Spleen (tissue), 11 donors: ENCODE measurements around the gene NRXN3. TPM values are rescaled to one million over a fixed set of nuclear protein-coding genes. Genes with fewer than 3 reads are reported as not detected.

ENCODE experiments used
- DNase-seq: peaks from one replicate; pipeline ENCODE4 v3.0.0-alpha.2; 2020
- H3K27ac ChIP-seq, 8 donors: fragments of 200-600 bp; sonication (generic) in 7 of 8; 1 replicate in 4 of 8; 2 replicates in 4 of 8; pipeline versions ENCODE4 v1.5.0 to v1.8.0; 2016 to 2021; ENCODE audit warnings: inconsistent platforms in 4 of 8, mild to moderate bottlenecking in 4 of 8, moderate library complexity in 1 of 8
- H3K27me3 ChIP-seq, 7 donors: fragments of 200-600 bp; sonication (generic) in 6 of 7; replicated peaks in 1 of 7; 1 replicate in 4 of 7; 2 replicates in 3 of 7; pipeline versions ENCODE4 v1.5.0 to v1.8.0; 2016 to 2021; ENCODE audit warnings: inconsistent platforms in 3 of 7, mild to moderate bottlenecking in 1 of 7
- H3K36me3 ChIP-seq, 6 donors: fragments of 200-600 bp; sonication (generic) in 5 of 6; 1 replicate in 4 of 6; 2 replicates in 2 of 6; pipeline versions ENCODE4 v1.5.0 to v1.8.0; 2016 to 2021; ENCODE audit warnings: inconsistent platforms in 2 of 6
- H3K4me1 ChIP-seq, 6 donors: fragments of 200-600 bp; sonication (generic) in 5 of 6; 1 replicate in 3 of 6; 2 replicates in 3 of 6; pipeline versions ENCODE4 v1.5.0 to v1.8.0; 2016 to 2021; ENCODE audit warnings: inconsistent platforms in 3 of 6
- H3K4me3 ChIP-seq, 8 donors: fragments of 200-600 bp; sonication (generic) in 7 of 8; 1 replicate in 4 of 8; 2 replicates in 4 of 8; pipeline versions ENCODE4 v1.5.0 to v1.8.0; 2016 to 2021; ENCODE audit warnings: inconsistent platforms in 4 of 8, mild to moderate bottlenecking in 4 of 8, moderate library complexity in 2 of 8
- H3K9me3 ChIP-seq, 8 donors: fragments of 200-600 bp; sonication (generic) in 7 of 8; 1 replicate in 4 of 8; 2 replicates in 4 of 8; pipeline versions ENCODE4 v1.5.0 to v1.8.0; 2016 to 2021; ENCODE audit warnings: inconsistent platforms in 4 of 8
- POLR2A ChIP-seq, 3 donors: fragments of 450-650 bp; IDR thresholded peaks; one replicate each; pipeline ENCODE4 v1.5.1; 2017; ENCODE audit warnings: antibody characterized with exemption in 3 of 3, mild to moderate bottlenecking in 1 of 3
- POLR2AphosphoS5 ChIP-seq, 3 donors: sonication (generic); formaldehyde crosslinking; IDR thresholded peaks; one replicate each; pipeline ENCODE4 v1.5.1; 2017; ENCODE audit warnings: antibody characterized with exemption in 3 of 3
- WGBS, 5 donors: extraction: QIAGEN DNeasy Blood & Tissue Kit in 3 of 5; methylation state at CpG; one replicate each; pipeline versions ENCODE4 v1.1.5 to v1.1.7; 2013 to 2018; 5-methylcytosine and 5-hydroxymethylcytosine counted together
- intact Hi-C: fragments of 100-400 bp; cut with DNase I; formaldehyde crosslinking; loops from one replicate; pipeline ENCODE4 v1.15.0; 2023; ENCODE audit warnings: low total_unique reads
- polyA plus RNA-seq, 3 donors: library from polyadenylated mRNA; stranded (reverse); fragments of 200-250 nt; gene quantifications; one replicate each; pipeline ENCODE4 v1.2.1, GENCODE V29; 2013
- total RNA-seq, 7 donors: library from RNA; depleted of rRNA in 3 of 7; stranded (reverse); fragments of >200 nt in 3 of 7; fragmentation: NEBNext Ultra II Directional in 4 of 7; extraction: Animal tissue kit (Norgen Biotek cat#: 25700) in 4 of 7; gene quantifications; one replicate each; pipeline versions ENCODE4 v1.1.0 to v1.2.1, GENCODE V29; 2016 to 2021
- TF ChIP-seq, protein P1 (sequence below), 11 experiments: fragments of 200-600 bp in 7 of 11; fragments of 450-650 bp in 4 of 11; sonication (generic) in 4 of 11; IDR thresholded peaks in 8 of 11; conservative IDR thresholded peaks in 3 of 11; 1 replicate in 7 of 11; 2 replicates in 4 of 11; pipeline versions ENCODE4 v1.4.0 to v1.8.0; 2016 to 2021; ENCODE audit warnings: antibody characterized with exemption in 11 of 11, inconsistent platforms in 4 of 11, mild to moderate bottlenecking in 1 of 11
- donor health status: healthy with polysubstance abuse.
- donor health status: DM: no; HTN: no; CAD: no; lungs with moderate emphysema.
- donor health status: DM: no; HTN: no; CAD: no.
- donor health status: Bipolar disorder and iron deficiency.
- donor health status: healthy.
- donor health status: DM: no; HTN: no; CAD: no.
- donor health status: DM: yes; HTN: yes; CAD: no.

NRXN3 gene
- total and polyA plus RNA-seq, 10 donors: 0.21 to 11.5 (median 1.6) TPM

DNA sequence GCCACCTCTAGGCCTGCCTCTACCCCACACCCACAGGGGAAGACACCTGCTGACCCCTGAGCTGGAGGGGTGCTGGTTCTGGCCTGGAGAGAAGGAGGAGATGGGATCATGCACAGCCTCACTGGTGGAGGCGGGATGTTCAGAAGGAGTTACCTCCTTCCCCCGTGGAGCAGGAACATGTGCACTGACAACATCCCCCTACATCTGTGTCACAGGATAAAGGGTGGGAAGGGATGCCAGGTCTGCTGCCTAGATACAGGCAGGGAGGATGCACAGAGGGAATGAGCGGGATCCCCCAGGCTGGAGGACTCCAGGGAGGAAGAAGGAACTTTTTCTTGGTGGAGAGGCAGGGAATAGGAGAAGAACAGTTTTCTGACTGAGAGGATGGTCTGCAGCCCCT, 8.8 kb downstream of the NRXN3 start:
- no peak for DNase-seq
- 71 to 89% (median 77%) methylated on average over 3 of the region's 3 CpGs for WGBS, 5 donors

DNA sequence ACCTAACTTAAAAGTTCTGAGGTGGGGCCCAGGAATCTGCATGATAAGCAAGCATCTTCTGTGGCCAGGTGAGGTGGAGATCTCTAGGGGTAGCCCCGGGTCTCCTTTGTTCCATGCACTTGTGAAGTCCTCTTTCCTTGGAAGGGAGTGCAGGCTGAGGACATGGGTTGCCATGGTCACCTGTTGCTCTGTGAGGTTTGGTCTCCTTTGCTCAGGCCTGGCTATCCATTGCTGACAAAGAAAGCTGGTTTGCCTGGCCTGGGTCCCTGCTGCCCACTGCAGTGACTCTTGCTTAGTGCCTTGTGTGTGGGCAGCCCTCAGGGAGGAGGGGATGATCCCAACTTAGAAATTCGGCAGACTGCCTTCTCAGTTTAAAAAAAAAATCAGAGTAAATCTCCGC, 11.1 kb downstream of the NRXN3 start:
- TF ChIP-seq POLR2AphosphoS5 (IDR thresholded peaks at IDR 0.05) (no peak), POLR2A (IDR thresholded peaks at IDR 0.05) (no peak)
- TF ChIP-seq, protein P1, sequence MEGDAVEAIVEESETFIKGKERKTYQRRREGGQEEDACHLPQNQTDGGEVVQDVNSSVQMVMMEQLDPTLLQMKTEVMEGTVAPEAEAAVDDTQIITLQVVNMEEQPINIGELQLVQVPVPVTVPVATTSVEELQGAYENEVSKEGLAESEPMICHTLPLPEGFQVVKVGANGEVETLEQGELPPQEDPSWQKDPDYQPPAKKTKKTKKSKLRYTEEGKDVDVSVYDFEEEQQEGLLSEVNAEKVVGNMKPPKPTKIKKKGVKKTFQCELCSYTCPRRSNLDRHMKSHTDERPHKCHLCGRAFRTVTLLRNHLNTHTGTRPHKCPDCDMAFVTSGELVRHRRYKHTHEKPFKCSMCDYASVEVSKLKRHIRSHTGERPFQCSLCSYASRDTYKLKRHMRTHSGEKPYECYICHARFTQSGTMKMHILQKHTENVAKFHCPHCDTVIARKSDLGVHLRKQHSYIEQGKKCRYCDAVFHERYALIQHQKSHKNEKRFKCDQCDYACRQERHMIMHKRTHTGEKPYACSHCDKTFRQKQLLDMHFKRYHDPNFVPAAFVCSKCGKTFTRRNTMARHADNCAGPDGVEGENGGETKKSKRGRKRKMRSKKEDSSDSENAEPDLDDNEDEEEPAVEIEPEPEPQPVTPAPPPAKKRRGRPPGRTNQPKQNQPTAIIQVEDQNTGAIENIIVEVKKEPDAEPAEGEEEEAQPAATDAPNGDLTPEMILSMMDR (IDR thresholded peaks at IDR 0.05 in 8 of 11, conservative IDR thresholded peaks at IDR 0.05 in 3 of 11): no peak
- H3K4me3 ChIP-seq: no peak overlapping the region
- H3K27me3 ChIP-seq: peaks cover 0 to 15% (median 0%) of the 10 kb centered on the region in 7 donors
- WGBS, 5 donors: 62 to 84% (median 75%) methylated on average over 3 of the region's 3 CpGs
- no peaks in the 10 kb centered on the region for H3K4me1 ChIP-seq
- no peaks in the 10 kb centered on the region for H3K36me3 ChIP-seq
- intact Hi-C loops: no loop called here
- no peak for DNase-seq
- H3K27ac ChIP-seq: no peak overlapping the region
- no peaks in the 10 kb centered on the region for H3K9me3 ChIP-seq

More for the DNA sequence above, 8.8 kb downstream of the NRXN3 start:
- Histone ChIP-seq H3K9me3 (no peaks in the 10 kb centered on the region), H3K27ac (no peak overlapping the region), H3K27me3 (peaks cover 0 to 11% (median 0%) of the 10 kb centered on the region in 7 donors), H3K36me3 (no peaks in the 10 kb centered on the region), H3K4me3 (no peak overlapping the region), H3K4me1 (no peaks in the 10 kb centered on the region)
- intact Hi-C loops: no loop called here
- TF ChIP-seq, protein P1 (IDR thresholded peaks at IDR 0.05 in 8 of 11, conservative IDR thresholded peaks at IDR 0.05 in 3 of 11): no peak
- no peak for TF ChIP-seq POLR2A (IDR thresholded peaks at IDR 0.05)
- TF ChIP-seq POLR2AphosphoS5 (IDR thresholded peaks at IDR 0.05): no peak

GRCh38 chr14:78182722-78183121, 12.5 kb downstream of the NRXN3 start:
- intact Hi-C loops: no loop called here
- Histone ChIP-seq H3K4me3 (no peak overlapping the region), H3K9me3 (no peaks in the 10 kb centered on the region), H3K27ac (no peak overlapping the region), H3K27me3 (peaks cover 0 to 15% (median 0%) of the 10 kb centered on the region in 7 donors), H3K4me1 (no peaks in the 10 kb centered on the region), H3K36me3 (no peaks in the 10 kb centered on the region)
- TF ChIP-seq POLR2AphosphoS5 (IDR thresholded peaks at IDR 0.05) (no peak), POLR2A (IDR thresholded peaks at IDR 0.05) (no peak)
- TF ChIP-seq, protein P1 (IDR thresholded peaks at IDR 0.05 in 8 of 11, conservative IDR thresholded peaks at IDR 0.05 in 3 of 11): no peak
- DNase-seq: no peak
- WGBS, 5 donors: 72 to 87% (median 82%) methylated on average over 4 to 7 of the region's 7 CpGs

DNA sequence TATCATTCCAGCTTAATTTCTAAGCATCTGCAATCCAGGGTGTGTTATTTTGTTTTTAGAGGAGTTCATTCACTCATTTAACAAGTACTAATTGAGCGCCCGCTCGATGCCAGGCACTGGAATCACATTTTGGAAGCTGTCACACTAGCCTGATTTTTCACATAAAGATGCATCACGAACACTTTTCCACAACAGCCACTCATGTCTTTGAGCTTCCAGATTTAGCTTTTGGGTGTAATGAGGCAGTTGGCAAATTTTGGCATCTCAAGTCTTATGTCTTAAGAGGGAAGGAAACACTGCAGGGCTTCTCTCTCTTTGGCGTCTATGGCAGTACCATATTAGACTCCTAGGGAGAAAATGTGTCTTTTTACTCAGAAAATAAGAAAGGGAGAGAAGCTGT, 14.0 kb downstream of the NRXN3 start:
- no peaks in the 10 kb centered on the region for H3K36me3 ChIP-seq
- DNase-seq: peak; percentile 15
- H3K9me3 ChIP-seq: no peaks in the 10 kb centered on the region
- no peak overlapping the region for H3K27ac ChIP-seq
- WGBS, 5 donors: 90 to 95% (median 94%) methylated on average over 5 of the region's 5 CpGs
- H3K4me3 ChIP-seq: no peak overlapping the region
- intact Hi-C loops: no loop called here
- no peaks in the 10 kb centered on the region for H3K4me1 ChIP-seq
- H3K27me3 ChIP-seq: peaks cover 0 to 20% (median 0%) of the 10 kb centered on the region in 7 donors
- TF ChIP-seq, protein P1 (IDR thresholded peaks at IDR 0.05 in 8 of 11, conservative IDR thresholded peaks at IDR 0.05 in 3 of 11): no peak
- TF ChIP-seq POLR2A (IDR thresholded peaks at IDR 0.05) (no peak), POLR2AphosphoS5 (IDR thresholded peaks at IDR 0.05) (no peak)
